T-helper 17 cell (primary cell): ENCODE data around the gene RBPJ. TPM values are rescaled to one million over a fixed set of nuclear protein-coding genes. Genes with fewer than 3 reads are reported as not detected.
"Not testable (repeated sequence)": the region's sequence is repeated elsewhere in the genome, so short reads cannot be mapped to it uniquely, and the experiment has no call there.

Experiments
- ATAC-seq: fragments of 150-1000 bp; cut with Tn5 transposase; 2 replicates; pipeline ENCODE4 v1.10.0; 2021; ENCODE audit warnings: mild to moderate bottlenecking, moderate library complexity
- DNase-seq, 3 donors: peaks; one replicate each; pipeline versions ENCODE4 v3.0.0 to v3.0.0-alpha.2; 2020 to 2021
- H3K9me3 ChIP-seq: one replicate; pipeline ENCODE4 v1.7.0; 2013; ENCODE audit warnings: low read length, mild to moderate bottlenecking; ENCODE audit not compliant: control insufficient read depth, poor library complexity, severe bottlenecking
- H3K27ac Mint-ChIP-seq: one replicate; pipeline ENCODE4 v1.8.0; 2022; ENCODE audit warnings: mild to moderate bottlenecking, moderate library complexity, mixed read lengths
- H3K27me3 Mint-ChIP-seq: one replicate; pipeline ENCODE4 v1.8.0; 2022; ENCODE audit warnings: mixed read lengths
- H3K36me3 Mint-ChIP-seq: one replicate; pipeline ENCODE4 v1.8.0; 2022; ENCODE audit warnings: low read depth, mixed read lengths
- H3K4me1 Mint-ChIP-seq: one replicate; pipeline ENCODE4 v1.8.0; 2022; ENCODE audit warnings: mild to moderate bottlenecking, mixed read lengths
- H3K4me3 Mint-ChIP-seq: one replicate; pipeline ENCODE4 v1.8.0; 2022; ENCODE audit warnings: mild to moderate bottlenecking, moderate library complexity, mixed read lengths
- total RNA-seq, 4 donors: library from RNA in 2 of 4; stranded (reverse) in 2 of 4; gene quantifications; one replicate each; pipeline ENCODE4 v1.2.3 and lab custom pipeline; 2022 to 2026

The RBPJ gene
- total RNA-seq, 2 donors from 2014 or later, result 77.9 to 88.3 TPM

DNA sequence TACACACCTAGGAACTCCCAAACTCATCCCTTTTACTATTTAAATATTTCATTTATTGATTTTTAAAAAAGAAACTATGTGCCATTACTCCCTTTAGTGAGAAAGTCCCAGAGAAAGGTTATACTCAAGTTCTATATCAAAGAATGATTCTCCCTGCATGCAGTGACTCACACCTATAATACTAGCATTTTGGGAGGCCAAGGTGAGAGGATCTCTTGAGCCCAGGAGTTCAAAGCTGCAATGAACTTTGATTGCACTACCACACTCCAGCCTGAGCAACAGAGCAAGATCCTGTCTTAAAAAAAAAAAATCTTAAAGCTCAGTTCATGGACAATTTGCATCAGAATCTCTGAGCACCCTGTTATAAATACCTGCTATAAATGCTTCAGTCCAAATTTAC, 9.2 kb upstream of the RBPJ start:
- H3K4me3 Mint-ChIP-seq, result no peak overlapping the region
- H3K9me3 ChIP-seq, result no peaks in the 10 kb centered on the region
- H3K27ac Mint-ChIP-seq, result no peak overlapping the region
- H3K27me3 Mint-ChIP-seq, result no peaks in the 10 kb centered on the region
- peaks cover 5% of the 10 kb centered on the region for H3K4me1 Mint-ChIP-seq
- ATAC-seq (no peak), DNase-seq (no peak)
- H3K36me3 Mint-ChIP-seq, result no peaks in the 10 kb centered on the region

DNA sequence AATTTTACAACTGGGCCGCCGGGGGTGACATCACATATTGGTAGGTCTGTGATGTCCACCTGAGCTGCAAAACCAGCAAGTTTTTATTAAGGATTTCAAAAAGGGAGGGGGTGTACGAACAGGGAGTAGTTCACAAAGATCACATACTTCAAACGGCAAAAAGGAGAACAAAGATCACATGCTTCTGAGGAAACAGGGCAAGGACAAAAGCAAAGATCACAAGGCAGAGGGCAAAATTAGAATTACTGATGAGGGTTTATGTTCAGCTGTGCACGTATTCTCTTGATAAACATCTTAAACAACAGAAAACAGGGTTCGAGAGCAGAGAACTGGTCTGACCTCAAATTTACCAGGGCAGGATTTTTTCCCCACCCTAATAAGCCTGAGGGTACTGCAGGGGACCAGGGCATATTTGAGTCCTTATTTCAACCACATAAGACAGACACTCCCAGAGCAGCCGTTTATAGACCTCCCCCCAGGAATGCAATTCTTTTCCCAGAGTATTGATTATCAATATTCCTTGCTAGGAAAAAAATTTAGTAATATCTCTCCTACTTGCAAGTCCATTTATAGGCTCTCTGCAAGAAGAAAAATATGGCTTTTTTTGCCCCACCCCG, 5.4 kb upstream of the RBPJ start:
- peaks cover 13% of the 10 kb centered on the region for H3K4me1 Mint-ChIP-seq
- not testable (repeated sequence) for H3K9me3 ChIP-seq, H3K27me3 Mint-ChIP-seq, H3K4me3 Mint-ChIP-seq, H3K36me3 Mint-ChIP-seq, DNase-seq, ATAC-seq, H3K27ac Mint-ChIP-seq

DNA sequence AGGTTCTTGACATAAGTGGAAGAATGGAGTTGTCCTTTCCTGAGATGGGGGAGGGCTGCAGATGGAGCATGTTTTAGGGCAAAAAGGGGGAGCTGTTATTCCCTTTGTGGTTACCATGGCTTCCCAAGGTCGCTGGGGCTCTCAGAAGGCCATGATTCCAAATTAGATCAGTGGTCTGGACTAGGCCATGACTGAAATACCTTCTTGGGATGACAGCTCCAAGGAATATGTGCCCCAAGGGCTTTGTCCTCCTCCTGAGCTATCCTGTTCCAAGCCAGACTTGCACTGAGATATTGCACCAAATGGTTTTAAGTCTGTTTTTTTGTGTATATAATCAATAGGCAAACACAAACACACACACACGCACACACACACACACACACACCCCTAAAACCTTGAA, 3.0 kb upstream of the RBPJ start:
- Mint-ChIP-seq H3K36me3 (peaks cover 4% of the 10 kb centered on the region), H3K27me3 (no peaks in the 10 kb centered on the region), H3K27ac (peak overlapping the region; percentile 95), H3K4me3 (peak overlapping the region; percentile 98), H3K4me1 (peaks cover 26% of the 10 kb centered on the region)
- no peaks in the 10 kb centered on the region for H3K9me3 ChIP-seq
- ATAC-seq (no peak), DNase-seq (no peak)

DNA sequence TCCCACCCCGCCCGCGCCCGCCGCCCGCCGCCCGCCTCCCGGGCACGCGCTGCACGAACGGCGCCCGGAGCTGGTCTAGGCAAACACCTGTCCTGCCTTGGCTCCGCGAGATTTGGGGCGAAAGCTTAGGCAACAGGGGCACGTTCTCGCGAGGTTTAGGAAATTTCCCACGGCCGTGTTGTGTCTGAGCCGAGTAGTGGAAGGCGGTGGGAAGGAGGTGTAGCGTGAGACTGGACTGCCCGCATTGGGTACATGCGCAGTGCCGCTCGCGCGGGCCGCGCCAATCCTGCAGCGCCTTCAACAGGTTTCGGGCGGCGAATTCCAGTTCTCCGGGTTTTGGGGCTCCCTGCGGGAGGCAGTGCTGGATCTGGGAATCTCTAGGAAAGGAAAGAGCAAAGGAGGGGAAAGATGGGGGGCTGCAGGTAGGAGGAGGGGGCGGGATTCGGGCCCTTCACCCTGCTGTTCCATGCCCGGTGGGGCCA, 1.3 kb upstream of the RBPJ start:
- ATAC-seq, result peak; percentile 75
- H3K4me3 Mint-ChIP-seq, result peak overlapping the region; percentile 98
- peaks cover 4% of the 10 kb centered on the region for H3K36me3 Mint-ChIP-seq
- no peaks in the 10 kb centered on the region for H3K9me3 ChIP-seq
- H3K4me1 Mint-ChIP-seq, result peaks cover 38% of the 10 kb centered on the region
- DNase-seq, result peak; percentile 91 to 95 (median 94)
- H3K27ac Mint-ChIP-seq, result peak overlapping the region; percentile 95
- H3K27me3 Mint-ChIP-seq, result no peaks in the 10 kb centered on the region

DNA sequence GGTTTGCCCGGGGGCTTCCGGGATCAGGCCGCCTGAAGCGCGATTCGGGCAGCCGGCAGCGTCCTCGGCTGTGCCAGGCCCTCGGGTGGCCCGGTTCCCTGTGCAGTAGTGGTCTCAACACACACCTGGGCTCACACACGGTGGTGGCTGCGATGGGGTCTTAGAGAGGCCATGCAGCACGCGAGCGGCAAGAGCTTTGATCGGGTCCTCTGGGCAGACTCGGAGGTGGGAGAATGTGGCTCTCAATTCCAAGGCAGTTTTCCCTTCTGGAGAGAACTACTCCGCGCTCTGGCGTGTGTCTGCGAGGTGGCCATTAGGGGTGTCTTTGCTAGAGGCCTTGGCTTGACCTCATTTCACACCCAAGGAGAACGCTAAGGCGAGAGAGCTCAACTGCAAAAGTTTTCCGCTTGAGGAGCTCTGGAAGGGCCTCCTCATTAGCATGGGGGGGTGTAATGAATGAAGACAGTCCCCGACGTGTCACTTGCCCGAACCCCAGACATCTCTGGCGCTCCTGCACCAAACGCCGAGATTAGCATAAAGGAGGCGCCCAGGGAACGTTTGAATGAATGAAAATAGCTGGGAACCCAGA, 771 bp upstream of the RBPJ start:
- Mint-ChIP-seq H3K4me3 (peak overlapping the region; percentile 98), H3K27ac (peak overlapping the region; percentile 95), H3K4me1 (peaks cover 41% of the 10 kb centered on the region), H3K27me3 (no peaks in the 10 kb centered on the region), H3K36me3 (peaks cover 4% of the 10 kb centered on the region)
- peak; percentile 3 for ATAC-seq
- DNase-seq, result no peak
- no peaks in the 10 kb centered on the region for H3K9me3 ChIP-seq

DNA sequence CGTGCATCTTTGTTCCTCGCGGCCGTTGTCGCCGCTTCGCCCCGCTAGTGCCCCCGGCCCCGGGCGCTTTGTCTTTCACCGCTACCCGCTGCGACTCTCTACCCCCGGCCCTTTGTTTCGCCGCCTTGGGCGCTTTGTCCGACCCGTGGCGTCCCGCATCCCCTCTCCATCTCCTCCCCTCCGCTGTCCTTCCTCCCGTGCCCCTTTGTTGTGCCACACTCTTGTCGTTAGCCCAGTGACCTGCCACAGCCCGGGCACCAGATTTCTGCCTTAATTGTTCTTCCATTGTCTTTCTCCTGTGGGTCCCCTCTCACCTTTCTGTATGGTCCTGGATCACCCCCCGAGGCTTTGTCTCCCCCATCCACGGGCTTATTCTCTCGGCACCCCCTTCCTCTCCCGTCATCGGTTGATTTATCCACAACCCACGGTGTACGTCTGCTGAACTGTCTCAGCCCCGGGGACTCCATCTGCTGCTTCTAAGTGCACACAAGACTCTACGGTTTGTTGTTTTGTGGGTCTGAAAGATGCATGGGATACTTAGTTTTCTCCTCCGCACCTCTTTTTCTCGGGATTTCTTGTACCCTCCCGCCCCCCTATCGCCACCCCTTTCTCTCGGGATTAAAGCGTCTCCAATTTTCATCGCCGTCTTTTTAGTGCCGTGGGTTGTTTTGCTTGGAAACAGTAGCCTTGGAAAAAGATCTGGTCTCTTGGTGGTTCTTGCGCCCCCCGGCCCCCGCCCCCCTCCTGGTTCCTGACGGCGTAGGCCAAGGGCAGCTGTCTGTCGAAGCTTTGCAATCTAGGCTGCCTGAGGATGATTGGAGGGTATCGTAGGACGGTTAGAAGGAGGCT, 783 bp downstream of the RBPJ start:
- H3K9me3 ChIP-seq, result no peaks in the 10 kb centered on the region
- ATAC-seq, result no peak
- H3K27ac Mint-ChIP-seq, result peak overlapping the region; percentile 95
- peaks cover 4% of the 10 kb centered on the region for H3K36me3 Mint-ChIP-seq
- DNase-seq, result peak in 1 of 3 donors; percentile 12
- H3K4me3 Mint-ChIP-seq, result peak overlapping the region; percentile 98
- peaks cover 45% of the 10 kb centered on the region for H3K4me1 Mint-ChIP-seq
- no peaks in the 10 kb centered on the region for H3K27me3 Mint-ChIP-seq

DNA sequence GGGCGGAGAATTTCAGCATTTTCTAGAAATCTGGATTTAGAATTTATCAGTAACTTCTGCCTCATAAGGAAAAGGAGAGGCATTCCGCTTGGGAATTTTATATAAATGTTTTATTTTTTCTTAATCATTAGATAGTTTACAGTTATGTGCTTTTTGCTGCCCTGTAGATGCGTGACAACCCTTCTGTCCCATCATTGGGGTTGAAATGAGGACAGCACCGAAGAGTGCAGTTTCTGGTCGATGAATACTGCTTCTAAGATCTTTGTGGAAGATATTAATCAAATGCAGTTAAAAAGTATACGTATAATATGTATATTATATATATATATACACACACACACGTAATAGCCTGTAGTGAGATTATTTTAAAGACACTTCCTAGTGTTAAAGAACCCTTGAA, 1.5 kb downstream of the RBPJ start:
- DNase-seq, result no peak
- no peaks in the 10 kb centered on the region for H3K27me3 Mint-ChIP-seq
- ATAC-seq, result no peak
- H3K9me3 ChIP-seq, result no peaks in the 10 kb centered on the region
- H3K36me3 Mint-ChIP-seq, result peaks cover 4% of the 10 kb centered on the region
- H3K4me1 Mint-ChIP-seq, result peaks cover 49% of the 10 kb centered on the region
- peak overlapping the region; percentile 98 for H3K4me3 Mint-ChIP-seq
- H3K27ac Mint-ChIP-seq, result peak overlapping the region; percentile 95

DNA sequence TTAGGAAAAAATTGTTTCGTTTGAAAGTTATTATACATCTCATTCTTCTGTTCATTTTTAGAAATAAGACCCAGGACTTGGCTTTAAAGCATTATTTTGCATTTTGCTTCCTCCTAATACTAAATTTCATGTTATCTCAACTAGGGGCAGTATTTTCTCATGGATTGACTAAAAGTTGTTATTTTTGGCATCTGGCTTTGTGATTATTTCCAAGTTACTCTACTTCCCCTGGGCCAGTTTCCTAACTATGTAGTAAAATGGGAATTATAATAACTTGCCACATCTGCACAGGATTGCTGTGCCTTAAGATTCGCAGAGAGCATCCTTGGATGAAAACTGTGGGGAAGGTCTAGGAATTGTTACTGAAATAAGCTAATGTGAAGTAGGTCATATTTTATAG, 3.0 kb downstream of the RBPJ start:
- H3K36me3 Mint-ChIP-seq, result peaks cover 4% of the 10 kb centered on the region
- peak overlapping the region; percentile 84 for H3K27ac Mint-ChIP-seq
- no peak overlapping the region for H3K4me3 Mint-ChIP-seq
- peaks cover 55% of the 10 kb centered on the region for H3K4me1 Mint-ChIP-seq
- H3K27me3 Mint-ChIP-seq, result no peaks in the 10 kb centered on the region
- DNase-seq (no peak), ATAC-seq (no peak)
- no peaks in the 10 kb centered on the region for H3K9me3 ChIP-seq

DNA sequence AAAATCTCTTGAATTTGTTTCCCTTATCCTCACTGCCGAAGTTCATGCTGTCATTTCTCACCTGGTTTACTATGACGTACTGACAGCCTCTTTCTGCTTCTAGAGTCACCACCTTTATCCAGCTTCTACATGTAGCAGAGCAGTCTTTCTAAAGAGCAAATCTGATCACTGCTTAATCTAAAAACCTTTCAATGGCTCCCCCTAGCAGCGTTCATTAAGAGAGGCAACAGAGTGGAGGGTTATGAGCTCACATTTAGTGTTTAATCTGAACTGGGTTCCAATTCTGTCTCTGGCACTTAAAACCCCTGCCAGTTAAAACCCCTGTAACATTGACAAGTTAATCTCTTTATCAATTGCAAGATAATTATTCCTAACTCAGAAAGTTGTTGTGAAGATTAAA, 4.4 kb downstream of the RBPJ start:
- peaks cover 54% of the 10 kb centered on the region for H3K4me1 Mint-ChIP-seq
- ATAC-seq (peak; percentile 63), DNase-seq (no peak)
- H3K4me3 Mint-ChIP-seq, result peak overlapping the region; percentile 76
- H3K9me3 ChIP-seq, result no peaks in the 10 kb centered on the region
- H3K27me3 Mint-ChIP-seq, result no peaks in the 10 kb centered on the region
- peak overlapping the region; percentile 93 for H3K27ac Mint-ChIP-seq
- peaks cover 4% of the 10 kb centered on the region for H3K36me3 Mint-ChIP-seq

DNA sequence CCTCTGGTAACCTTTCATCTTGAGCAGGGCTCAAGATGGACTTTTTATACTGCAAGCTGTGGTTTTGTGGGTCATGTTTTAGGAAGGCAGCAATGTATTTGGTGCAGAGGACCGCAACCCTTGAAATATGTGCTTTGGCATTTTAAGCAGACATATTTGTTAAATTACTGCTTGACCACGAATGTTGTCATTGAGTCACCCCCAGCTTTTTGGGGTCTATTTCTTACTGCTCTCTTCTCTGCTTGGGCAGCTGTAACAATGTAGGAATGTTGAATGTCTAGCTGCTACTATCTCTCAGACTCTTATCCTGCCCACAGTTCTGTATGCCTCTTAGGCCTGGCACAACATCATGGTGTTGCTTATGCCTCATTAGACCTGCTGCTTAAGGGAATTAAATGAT, 6.0 kb downstream of the RBPJ start:
- no peak for DNase-seq
- Mint-ChIP-seq H3K27me3 (no peaks in the 10 kb centered on the region), H3K4me1 (peaks cover 58% of the 10 kb centered on the region), H3K36me3 (no peaks in the 10 kb centered on the region), H3K4me3 (no peak overlapping the region), H3K27ac (peak overlapping the region; percentile 54)
- no peaks in the 10 kb centered on the region for H3K9me3 ChIP-seq
- ATAC-seq, result no peak

DNA sequence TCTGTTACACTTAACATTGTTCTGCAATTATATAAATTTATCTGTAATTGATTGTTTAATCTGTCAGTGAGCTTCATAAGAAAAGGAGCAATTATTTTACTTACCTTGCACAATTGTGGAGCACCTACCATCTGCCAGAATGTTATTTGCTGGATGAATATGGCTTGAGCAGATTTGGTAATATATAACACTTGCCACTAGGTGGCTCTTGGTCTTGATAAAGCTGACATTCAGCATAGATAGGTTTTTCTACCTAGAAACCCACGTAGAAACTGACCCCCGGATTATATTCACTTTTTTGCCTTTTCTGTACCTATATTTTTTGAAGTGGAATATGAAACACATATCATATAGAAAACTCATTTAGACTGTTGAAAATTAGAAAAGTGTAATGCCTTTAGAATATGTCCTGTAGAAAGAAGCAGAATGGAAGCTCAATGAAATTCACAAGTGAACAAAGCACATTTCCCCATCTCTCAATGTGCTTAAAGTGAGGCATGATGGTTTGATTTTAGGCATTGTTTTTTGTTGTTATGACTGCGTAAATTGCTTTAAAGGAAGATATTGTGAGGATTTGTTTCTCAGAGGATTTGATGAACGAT, 9.5 kb downstream of the RBPJ start:
- DNase-seq (no peak), ATAC-seq (peak; percentile 77)
- Mint-ChIP-seq H3K36me3 (peaks cover 4% of the 10 kb centered on the region), H3K27me3 (no peaks in the 10 kb centered on the region), H3K4me1 (peaks cover 46% of the 10 kb centered on the region), H3K4me3 (no peak overlapping the region), H3K27ac (peak overlapping the region; percentile 49)
- H3K9me3 ChIP-seq, result no peaks in the 10 kb centered on the region

DNA sequence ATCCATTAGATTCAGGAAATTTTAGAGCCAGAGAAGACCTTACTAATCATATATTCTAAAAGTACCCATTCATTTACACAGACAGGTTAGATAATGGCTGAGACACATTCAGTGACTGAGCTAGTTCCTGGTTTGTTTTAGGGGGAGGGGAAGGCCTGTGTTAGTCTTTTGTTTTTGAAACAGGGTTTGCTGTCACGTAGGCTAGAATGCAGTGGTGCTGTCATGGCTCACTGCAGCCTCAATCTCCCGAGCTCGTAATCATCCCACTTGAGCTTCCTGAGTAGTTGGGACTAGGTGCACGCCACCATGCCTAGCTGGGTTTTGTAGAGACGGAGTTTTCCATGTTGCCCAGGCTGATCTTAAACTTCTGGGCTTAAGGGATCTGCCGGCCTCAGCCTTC, 10.1 kb downstream of the RBPJ start:
- H3K4me3 Mint-ChIP-seq, result no peak overlapping the region
- H3K9me3 ChIP-seq, result no peaks in the 10 kb centered on the region
- peak; percentile 32 for ATAC-seq
- no peaks in the 10 kb centered on the region for H3K27me3 Mint-ChIP-seq
- no peak for DNase-seq
- peaks cover 46% of the 10 kb centered on the region for H3K4me1 Mint-ChIP-seq
- H3K27ac Mint-ChIP-seq, result peak overlapping the region; percentile 49
- peaks cover 4% of the 10 kb centered on the region for H3K36me3 Mint-ChIP-seq

DNA sequence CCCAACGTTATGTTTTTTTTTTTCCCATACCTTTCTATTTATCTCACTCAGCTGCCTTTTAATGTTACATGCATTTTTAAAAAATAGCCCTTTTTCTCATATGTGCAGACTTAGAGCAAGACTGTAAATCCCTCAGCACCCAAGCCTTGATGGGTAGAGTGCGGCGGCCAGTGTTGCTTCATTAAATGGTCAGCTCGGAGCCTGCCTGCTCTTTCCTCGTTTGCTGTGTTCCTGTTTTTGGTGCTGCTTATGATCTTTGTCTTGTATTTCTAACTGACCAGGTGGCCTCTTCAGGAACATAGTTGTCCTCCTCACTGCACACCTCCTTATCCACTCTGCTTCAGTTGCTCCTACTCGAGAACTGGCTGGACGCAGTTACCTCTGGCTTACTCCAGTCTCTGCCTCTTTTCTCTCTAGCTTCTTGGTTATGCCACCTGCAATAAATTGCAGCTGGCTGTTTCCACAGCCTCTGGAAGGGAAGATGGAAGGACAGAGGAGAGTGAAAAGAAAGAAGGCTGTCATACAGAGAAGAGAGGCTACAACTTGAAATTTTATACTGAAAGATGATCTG, 10.7 kb downstream of the RBPJ start:
- no peak for ATAC-seq
- H3K27ac Mint-ChIP-seq, result peak overlapping the region; percentile 37
- no peak for DNase-seq
- peak overlapping the region; percentile 63 for H3K4me3 Mint-ChIP-seq
- H3K36me3 Mint-ChIP-seq, result peaks cover 4% of the 10 kb centered on the region
- H3K9me3 ChIP-seq, result no peaks in the 10 kb centered on the region
- H3K4me1 Mint-ChIP-seq, result peaks cover 50% of the 10 kb centered on the region
- H3K27me3 Mint-ChIP-seq, result no peaks in the 10 kb centered on the region
